GM21390 (cell line): ENCODE data around the gene SH3RF3.

Experiments
- ATAC-seq: cut with Tn5 transposase; IDR thresholded peaks from one replicate; pipeline ENCODE4 v1.9.1; 2021; ENCODE audit not compliant: unreplicated experiment

Gene SH3RF3

GRCh38 chr2:109510136-109511028 lies 381.4 kb downstream of the SH3RF3 start:
- ATAC-seq: peak; percentile 41

- ATAC-seq: no peak
These were observed 382.2 kb downstream of the SH3RF3 start for GRCh38 chr2:109511168-109511567.

- ATAC-seq: no peak
These were observed 383.1 kb downstream of the SH3RF3 start for GRCh38 chr2:109512076-109512475.

DNA sequence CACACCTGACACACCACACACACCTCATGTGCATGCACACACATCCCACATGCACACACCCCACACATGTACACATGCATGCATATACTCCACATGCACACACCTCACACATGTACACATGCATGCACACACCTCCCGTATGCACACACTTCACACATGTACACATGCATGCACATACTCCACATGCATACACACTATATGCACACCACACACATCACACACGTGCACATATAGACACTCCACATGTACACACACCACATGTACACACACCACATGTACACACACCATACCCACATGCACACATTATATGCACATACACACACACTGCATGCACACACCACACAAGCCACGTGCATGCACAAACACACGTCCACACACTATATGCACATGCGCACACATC lies 384.2 kb downstream of the SH3RF3 start:
- ATAC-seq: no peak

- peak; percentile 78 for ATAC-seq
These were observed 385.0 kb downstream of the SH3RF3 start for GRCh38 chr2:109513749-109514588.

GRCh38 chr2:109514857-109515256 lies 385.9 kb downstream of the SH3RF3 start:
- ATAC-seq: no peak

DNA sequence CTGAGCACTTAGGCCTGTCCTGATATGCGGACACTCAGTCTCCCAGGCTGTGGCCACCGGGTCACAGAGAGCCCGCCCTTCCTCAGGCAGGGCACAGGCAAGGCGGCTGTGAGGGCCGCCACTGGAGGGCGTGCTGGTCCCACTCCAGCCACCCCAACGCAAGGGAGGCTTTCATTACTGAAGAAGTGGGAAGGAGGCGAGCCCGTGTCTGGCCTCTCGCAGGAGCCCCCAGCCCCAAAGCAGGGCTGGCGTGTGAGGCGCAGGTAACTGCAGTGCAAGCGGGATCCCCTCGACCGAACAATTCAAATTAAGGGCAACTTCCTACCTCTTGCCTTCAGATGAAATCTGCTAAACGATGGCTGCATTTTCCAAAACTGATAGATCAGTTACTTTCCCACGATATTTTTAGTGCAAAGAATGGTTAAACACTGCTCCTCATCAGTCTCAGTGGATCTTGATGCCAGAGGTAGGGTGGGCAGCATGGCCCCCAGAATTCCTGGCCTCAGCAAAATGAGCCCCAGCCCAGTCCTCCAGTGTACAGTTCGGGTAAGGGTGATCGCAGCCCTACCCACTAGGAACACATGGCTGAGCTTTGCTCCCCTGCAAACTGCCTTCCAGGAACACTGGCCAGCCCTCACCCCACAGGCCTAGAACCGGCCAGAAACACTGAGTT lies 387.6 kb downstream of the SH3RF3 start:
- ATAC-seq: no peak

DNA sequence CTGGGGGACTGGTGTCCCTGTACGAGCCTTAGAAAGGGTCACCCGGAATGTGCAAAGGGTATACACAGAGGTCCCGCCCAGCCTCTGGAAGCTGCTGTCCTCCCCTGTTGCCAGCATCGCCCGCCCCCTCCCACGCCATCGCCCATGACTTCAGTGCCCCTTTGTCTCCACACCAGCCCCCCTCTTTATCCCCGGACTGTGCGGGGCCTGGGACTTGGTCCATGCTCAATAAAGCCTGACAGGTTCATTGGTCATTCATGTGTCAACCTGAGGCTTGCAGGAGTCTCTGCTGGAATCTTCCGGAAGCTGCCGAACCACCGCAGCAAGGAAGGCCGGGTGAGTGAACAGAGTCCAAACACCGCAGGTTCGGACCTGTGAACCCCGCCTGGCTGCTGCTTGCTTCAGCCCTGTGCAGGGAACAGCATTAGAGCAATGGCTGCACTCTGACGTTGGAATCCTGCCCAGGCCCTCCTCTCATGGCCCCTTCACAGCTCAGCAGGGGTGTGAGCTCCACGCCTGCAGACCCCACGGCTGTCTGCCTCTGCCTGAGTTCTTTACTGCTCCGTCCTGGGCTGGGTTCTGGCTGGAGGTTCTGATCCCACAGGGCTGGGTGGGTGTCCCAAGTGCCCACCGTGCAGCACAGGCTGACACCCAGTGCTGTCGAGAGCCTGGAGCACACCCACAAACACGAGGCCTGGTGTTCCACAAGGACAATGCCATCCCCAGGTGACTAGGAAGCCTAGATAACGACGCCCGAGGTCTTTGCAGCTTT lies 388.3 kb downstream of the SH3RF3 start:
- ATAC-seq: no peak

DNA sequence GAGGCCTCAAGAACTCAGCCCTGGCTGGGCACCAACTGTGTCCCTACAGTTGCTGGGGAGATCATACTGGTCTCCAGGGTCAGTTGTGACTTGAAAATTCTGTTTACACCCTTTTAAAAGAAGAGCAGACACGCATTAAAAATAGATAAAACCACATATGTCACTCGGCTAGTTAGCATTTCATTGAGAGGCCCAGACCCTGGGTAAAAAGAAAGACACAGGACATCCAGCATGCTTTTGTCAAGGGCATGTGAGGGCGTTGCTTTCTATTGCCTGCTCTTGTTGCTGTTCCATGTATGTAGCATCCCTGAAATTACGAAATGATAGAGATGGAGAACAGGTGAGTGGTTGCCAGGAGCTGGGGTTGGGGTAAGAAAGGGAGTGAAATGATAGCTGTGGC lies 390.5 kb downstream of the SH3RF3 start:
- no peak for ATAC-seq

GRCh38 chr2:109521233-109522062 lies 392.4 kb downstream of the SH3RF3 start:
- ATAC-seq: no peak

DNA sequence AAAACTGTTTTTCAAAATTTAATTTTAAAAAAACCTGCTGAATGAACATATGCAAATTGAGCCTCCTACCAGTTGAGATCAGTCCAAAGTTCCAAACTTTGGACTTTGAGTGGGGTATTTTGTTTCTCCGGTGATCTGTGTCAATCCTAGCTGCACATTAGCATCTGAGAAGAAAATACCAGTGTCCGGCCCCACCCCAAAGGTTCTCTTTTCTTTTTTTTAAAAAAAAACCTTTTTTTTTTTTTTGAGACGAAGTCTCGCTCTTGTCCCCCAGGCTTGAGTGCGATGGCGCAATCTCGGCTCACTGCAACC lies 393.0 kb downstream of the SH3RF3 start:
- no peak for ATAC-seq

- no peak for ATAC-seq
These were observed 394.1 kb downstream of the SH3RF3 start for GRCh38 chr2:109523121-109523520.

DNA sequence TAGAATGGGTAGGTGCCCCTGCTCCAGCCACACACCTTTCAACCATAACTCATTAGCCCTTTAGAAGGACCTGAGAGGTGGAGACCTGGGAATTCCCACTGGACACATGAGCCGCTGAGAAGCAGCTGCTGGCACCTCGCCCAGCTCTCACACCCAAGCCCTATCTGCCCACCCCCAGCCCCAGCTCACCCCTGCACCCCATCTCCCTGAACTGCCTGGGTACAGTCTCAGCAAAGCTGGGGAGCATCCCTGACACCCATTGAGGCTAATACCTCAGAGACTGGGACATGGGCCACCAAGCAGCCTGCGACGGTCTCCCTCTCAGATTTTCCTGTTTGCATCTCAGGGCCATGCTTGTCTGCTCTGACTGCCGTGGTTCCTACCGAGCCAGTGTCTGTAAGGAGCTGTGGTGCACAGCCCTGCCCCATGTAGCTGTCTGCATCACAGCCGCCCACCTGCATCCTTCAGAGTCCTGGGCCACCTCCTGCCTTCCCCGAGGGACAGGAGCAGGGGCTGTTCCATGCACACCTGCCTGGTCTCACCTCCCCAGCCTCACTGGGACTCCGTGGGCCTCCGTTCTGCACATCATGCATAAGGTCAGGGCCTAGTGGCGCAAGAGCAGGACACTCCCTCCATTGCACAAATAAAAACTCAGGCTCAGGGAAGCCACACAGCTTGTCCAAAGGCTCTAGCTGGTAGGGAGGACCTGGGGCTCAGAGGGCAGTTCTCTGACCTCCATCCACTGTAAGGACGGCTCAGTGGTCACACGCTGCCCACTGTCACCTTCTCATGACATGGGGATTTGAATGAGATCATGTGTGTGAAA lies 394.7 kb downstream of the SH3RF3 start:
- no peak for ATAC-seq

- no peak for ATAC-seq
These were observed 396.8 kb downstream of the SH3RF3 start for GRCh38 chr2:109525836-109526235.

DNA sequence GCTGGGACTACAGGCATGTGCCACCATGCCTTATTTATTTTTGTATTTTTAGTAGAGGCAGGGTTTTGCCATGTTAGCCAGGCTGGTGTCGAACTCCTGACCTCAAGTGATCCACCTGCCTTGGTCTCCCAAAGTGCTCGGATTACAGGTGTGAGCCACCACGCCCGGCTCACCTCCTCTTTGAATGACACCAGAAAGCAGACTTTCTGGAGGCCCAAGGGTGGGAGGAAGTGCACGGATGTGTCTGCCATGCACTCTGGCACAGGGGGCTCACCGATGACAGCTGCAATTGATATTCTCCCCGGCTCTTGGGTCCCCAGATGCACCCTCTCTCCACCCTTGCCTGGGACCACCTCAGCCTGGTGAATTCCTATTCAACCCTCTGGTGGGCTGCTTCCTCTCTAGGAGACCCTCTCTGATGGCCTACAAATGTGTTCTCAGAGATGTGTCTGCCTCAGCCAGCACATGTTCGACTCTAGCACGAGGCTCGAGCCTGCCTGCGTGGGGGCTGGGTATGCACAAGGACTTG lies 397.5 kb downstream of the SH3RF3 start:
- ATAC-seq: no peak

DNA sequence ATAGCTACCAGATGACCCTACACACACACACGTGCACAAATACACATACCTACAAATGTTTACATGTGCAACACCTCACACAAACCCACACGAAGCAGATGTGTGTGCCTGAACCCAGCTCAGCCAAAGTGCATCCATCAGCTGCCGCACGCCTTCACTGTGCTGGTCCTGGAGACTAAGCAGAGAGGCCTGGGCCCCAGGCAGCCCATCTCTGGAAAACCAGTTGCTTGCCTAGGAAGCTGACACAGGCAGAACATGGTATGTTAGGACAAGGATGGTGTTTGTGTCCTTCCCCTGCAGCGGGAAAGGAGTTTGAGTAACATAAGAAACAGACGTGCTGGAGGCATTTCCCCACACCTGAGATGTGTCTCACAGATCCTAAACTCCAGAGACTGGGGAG lies 398.1 kb downstream of the SH3RF3 start:
- no peak for ATAC-seq

DNA sequence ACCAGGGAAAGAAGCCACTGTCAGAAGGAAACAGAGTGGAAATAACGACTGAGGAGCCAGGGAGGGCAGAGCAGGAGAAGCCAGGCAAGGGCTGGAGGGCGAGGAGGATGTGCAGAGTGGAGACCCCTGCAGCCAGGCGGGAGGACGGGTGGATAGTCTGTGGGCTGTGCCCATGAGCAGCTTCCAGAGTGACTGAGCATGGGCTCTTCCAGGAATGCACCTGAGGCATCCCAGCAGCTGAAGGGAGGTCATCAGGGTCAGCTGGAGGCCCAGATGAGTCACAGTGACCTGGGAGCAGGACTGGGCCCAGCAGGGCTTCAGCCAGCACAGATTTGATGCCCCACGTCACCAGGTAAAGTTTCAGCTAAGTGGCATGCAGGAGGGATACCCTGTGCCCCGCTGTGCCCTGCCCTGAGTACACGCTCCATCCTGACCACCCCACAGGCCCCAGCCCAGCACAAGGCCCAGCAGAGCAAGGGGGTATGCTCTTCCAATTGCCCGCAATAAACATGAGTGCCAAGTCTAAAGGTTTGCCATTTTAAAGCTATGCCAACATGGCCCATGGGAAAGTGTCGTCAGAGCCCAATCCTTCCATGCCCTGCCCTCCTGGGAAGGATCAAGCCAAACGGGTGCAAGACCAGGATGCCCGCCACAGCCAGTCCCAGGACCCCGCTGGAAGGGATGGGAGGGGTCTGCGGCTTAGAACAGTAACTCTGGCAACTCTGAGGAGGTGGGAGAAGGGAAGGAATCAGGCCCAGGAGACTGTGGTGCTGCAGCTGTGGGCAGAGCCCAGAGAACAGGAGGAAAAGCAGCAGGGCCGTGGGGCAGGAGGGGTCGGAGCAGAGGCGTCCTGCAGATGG lies 399.1 kb downstream of the SH3RF3 start:
- ATAC-seq: no peak
